Astrocyte (in vitro differentiated cells and primary cell): ENCODE data around the gene ADAM19.

Source experiments
- CTCF ChIP-seq: IDR thresholded peaks from 2 replicates; pipeline ENCODE4 v1.5.1; 2011; ENCODE audit warnings: low read depth, mild to moderate bottlenecking, inconsistent platforms, low read length, moderate library complexity; ENCODE audit not compliant: insufficient read depth
- EZH2 ChIP-seq: IDR thresholded peaks from 2 replicates; pipeline ENCODE4 v1.6.1; 2012; ENCODE audit warnings: mild to moderate bottlenecking, low read length, inconsistent platforms; ENCODE audit not compliant: insufficient read depth

GRCh38 chr5:157529002-157529401 is 46.6 kb downstream of the ADAM19 start:
- TF ChIP-seq CTCF (no peak), EZH2 (no peak)
